HEK293T (cell line): ENCODE results near the gene IGIP.

ENCODE experiments used
- CTCF ChIA-PET: fragments of 350-600 bp; formaldehyde crosslinking; extraction: SDS; loops from one replicate; lab custom pipeline; 2021; ENCODE audit warnings: antibody characterized with exemption, inconsistent platforms; lab: Yijun Ruan, JAX
- POLR2A ChIA-PET: fragments of 350-600 bp; formaldehyde crosslinking; extraction: SDS; loops from one replicate; lab custom pipeline; 2020; ENCODE audit warnings: antibody characterized with exemption, inconsistent platforms; lab: Yijun Ruan, JAX
- DNase-seq: peaks from one replicate; pipeline ENCODE4 v3.0.0; 2012; ENCODE audit warnings: mixed read lengths; ENCODE audit errors: extremely low spot score
- ARNT ChIP-seq: fragments of 450-650 bp; IDR thresholded peaks from 2 replicates; pipeline ENCODE4 v1.6.1; 2017; ENCODE audit warnings: mild to moderate bottlenecking
- BHLHE40 ChIP-seq: fragments of 450-650 bp; IDR thresholded peaks from 2 replicates; pipeline ENCODE4 v1.6.1; 2016; ENCODE audit warnings: mild to moderate bottlenecking, moderate library complexity, borderline replicate concordance
- CTBP1 ChIP-seq: fragments of 450-650 bp; IDR thresholded peaks from 2 replicates; pipeline ENCODE4 v1.6.1; 2016; ENCODE audit warnings: borderline replicate concordance
- ELF4 ChIP-seq: fragments of 450-650 bp; IDR thresholded peaks from 2 replicates; pipeline ENCODE4 v1.6.1; 2017; ENCODE audit warnings: antibody characterized with exemption
- FOXA1 ChIP-seq: fragments of 450-650 bp; IDR thresholded peaks from 2 replicates; pipeline ENCODE4 v1.6.1; 2016; ENCODE audit warnings: mild to moderate bottlenecking
- FOXK2 ChIP-seq: fragments of 450-650 bp; IDR thresholded peaks from 2 replicates; pipeline ENCODE4 v1.6.1; 2016; ENCODE audit warnings: mild to moderate bottlenecking
- FOXM1 ChIP-seq: fragments of 450-650 bp; IDR thresholded peaks from 2 replicates; pipeline ENCODE4 v1.6.1; 2017; ENCODE audit warnings: mild to moderate bottlenecking, borderline replicate concordance
- HDGF ChIP-seq: fragments of 450-650 bp; IDR thresholded peaks from 2 replicates; pipeline ENCODE4 v1.6.1; 2017; ENCODE audit warnings: antibody characterized with exemption, borderline replicate concordance
- L3MBTL2 ChIP-seq: fragments of 450-650 bp; conservative IDR thresholded peaks from 2 replicates; pipeline ENCODE4 v1.6.1; 2016; ENCODE audit warnings: mild to moderate bottlenecking
- LEF1 ChIP-seq: fragments of 450-650 bp; IDR thresholded peaks from 2 replicates; pipeline ENCODE4 v1.6.1; 2017; ENCODE audit warnings: mild to moderate bottlenecking, borderline replicate concordance
- NFRKB ChIP-seq: fragments of 450-650 bp; IDR thresholded peaks from 2 replicates; pipeline ENCODE4 v1.6.1; 2016; ENCODE audit warnings: mild to moderate bottlenecking, moderate library complexity
- SP1 ChIP-seq: fragments of 450-650 bp; IDR thresholded peaks from 2 replicates; pipeline ENCODE4 v1.6.1; 2017
- SUZ12 ChIP-seq: fragments of 450-650 bp; IDR thresholded peaks from 2 replicates; pipeline ENCODE4 v1.6.1; 2016; ENCODE audit warnings: mild to moderate bottlenecking
- TARDBP ChIP-seq: fragments of 450-650 bp; IDR thresholded peaks from 2 replicates; pipeline ENCODE4 v1.6.1; 2016
- ZNF384 ChIP-seq: fragments of 450-650 bp; IDR thresholded peaks from 2 replicates; pipeline ENCODE4 v1.6.1; 2016
- TF ChIP-seq, protein P1 (sequence below): fragments of 450-650 bp; IDR thresholded peaks from 2 replicates; pipeline ENCODE4 v1.6.1; 2016

Gene IGIP

DNA sequence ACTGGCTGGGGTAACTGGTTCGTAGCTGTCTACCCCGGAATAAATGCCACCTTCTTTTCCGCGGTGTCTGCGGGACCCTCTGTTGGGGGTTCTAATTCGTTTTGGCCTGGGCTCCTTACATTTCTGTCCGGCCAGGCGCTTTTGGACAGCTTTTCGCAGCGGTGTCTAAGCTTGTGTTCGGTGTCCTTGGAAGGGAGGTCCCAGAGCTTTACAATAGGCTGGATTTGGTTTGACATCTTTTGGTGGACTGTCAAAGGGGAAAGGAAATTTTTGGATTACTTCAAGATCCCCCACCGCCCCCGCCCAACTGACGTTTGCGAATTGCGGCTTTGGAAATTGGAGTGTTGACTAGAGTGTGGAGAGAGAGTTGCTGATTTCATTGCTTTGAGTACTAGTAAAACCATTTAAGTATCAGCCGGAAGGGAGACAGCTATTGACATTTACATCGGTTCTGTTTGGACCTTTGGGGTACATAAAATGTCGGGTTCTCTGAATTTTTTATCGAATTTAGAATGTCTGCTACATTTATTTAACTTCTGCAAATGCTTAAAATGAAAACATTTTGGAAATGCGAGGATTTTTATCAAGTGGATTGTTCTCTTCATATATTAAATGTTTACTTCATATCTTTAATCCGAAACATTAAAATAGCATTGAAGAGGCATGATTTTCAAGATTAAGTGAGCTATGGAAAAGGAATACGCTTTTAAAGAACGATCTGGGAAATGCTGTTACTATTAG is 16.5 kb upstream of the IGIP start:
- POLR2A ChIA-PET, result interaction anchor here (0.5 to 3.7 kb wide), 7 partner anchors 7 to 101 kb away, joined by 3 to 20 read pairs (median 3); no protein-coding TSS in a partner anchor
- DNase-seq, result no peak
- CTCF ChIA-PET, result interaction anchor here (0.6 to 1.4 kb wide), 3 partner anchors 35 to 646 kb away, joined by 3 to 4 read pairs (median 3); no protein-coding TSS in a partner anchor

DNA sequence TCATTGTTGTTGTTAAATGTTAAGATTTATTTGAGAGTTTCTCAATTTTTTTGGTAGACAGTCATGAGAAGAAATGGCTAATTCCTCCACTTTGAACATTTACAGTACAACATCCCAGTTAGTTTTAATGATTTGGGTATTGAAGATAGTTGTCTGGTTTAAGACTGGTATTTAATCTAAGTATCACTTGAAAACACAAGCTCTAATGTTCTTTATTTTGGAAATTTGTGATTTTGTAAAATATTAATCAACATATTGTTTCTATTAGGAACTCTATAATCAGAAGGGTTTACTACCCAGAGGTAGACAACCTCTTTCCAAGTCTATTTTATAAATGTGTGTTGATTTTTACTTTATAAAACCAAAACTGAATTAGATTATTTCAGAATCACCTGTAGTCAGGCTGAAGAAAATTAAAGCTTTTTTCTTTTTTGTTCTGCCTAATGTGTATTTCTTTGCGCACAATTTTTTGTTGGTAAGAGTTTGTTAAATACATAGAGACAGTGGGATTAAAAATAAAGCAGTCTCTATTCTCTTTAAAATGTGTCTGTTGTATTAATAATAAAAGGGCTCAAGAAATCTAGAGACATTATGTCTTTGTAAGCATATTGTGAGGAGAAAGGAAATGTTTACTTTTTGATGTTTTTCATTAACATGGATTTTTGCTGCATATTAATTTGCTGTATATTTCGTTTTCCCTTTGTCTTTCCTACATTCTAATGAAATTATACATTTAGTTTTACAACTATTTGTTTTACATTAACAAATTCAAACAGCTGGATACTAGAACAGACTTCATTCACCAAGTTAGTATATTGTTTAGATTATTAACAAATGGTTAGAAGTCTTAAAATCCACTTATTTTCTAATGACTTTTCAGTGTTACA is 15.7 kb upstream of the IGIP start:
- CTCF ChIA-PET, result interaction anchor here (0.6 to 1.4 kb wide), 3 partner anchors 34 to 645 kb away, joined by 3 to 4 read pairs (median 3); no protein-coding TSS in a partner anchor
- TF ChIP-seq FOXM1 (no peak), FOXK2 (no peak), ZNF384 (no peak), SUZ12 (no peak), ARNT (no peak), ELF4 (no peak), NFRKB (no peak), HDGF (no peak), TARDBP (no peak), CTBP1 (no peak), LEF1 (no peak), L3MBTL2 (no peak), BHLHE40 (no peak), FOXA1 (no peak), SP1 (no peak)
- TF ChIP-seq, protein P1, sequence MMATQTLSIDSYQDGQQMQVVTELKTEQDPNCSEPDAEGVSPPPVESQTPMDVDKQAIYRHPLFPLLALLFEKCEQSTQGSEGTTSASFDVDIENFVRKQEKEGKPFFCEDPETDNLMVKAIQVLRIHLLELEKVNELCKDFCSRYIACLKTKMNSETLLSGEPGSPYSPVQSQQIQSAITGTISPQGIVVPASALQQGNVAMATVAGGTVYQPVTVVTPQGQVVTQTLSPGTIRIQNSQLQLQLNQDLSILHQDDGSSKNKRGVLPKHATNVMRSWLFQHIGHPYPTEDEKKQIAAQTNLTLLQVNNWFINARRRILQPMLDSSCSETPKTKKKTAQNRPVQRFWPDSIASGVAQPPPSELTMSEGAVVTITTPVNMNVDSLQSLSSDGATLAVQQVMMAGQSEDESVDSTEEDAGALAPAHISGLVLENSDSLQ, result no peak
- POLR2A ChIA-PET, result interaction anchor here (1.0 kb wide), 1 partner anchor 47 kb away, joined by 3 read pairs; no protein-coding TSS in a partner anchor
- DNase-seq, result no peak

More for the DNA sequence above, 16.5 kb upstream of the IGIP start:
- TF ChIP-seq, protein P1, result no peak
- TF ChIP-seq ZNF384 (no peak), ARNT (no peak)

GRCh38 chr5:140110646-140110957 is 15.1 kb upstream of the IGIP start:
- DNase-seq, result no peak
- TF ChIP-seq ELF4, result no peak
- CTCF ChIA-PET, result no interaction called here
- POLR2A ChIA-PET, result no interaction called here

GRCh38 chr5:140111011-140111858 is 14.5 kb upstream of the IGIP start:
- TF ChIP-seq SP1, result no peak
- TF ChIP-seq ELF4, result no peak
- TF ChIP-seq NFRKB, result no peak
- no peak for TF ChIP-seq ARNT
- no peak for TF ChIP-seq SUZ12
- no peak for TF ChIP-seq FOXA1
- TF ChIP-seq BHLHE40, result no peak
- TF ChIP-seq LEF1, result no peak
- TF ChIP-seq TARDBP, result no peak
- TF ChIP-seq FOXM1, result no peak
- ChIA-PET POLR2A (interaction anchor here (3.8 kb wide), 1 partner anchor 11 kb away, joined by 22 read pairs; no protein-coding TSS in a partner anchor), CTCF (interaction anchor here (0.8 to 1.0 kb wide), 2 partner anchors 36 to 38 kb away, joined by 3 to 4 read pairs; no protein-coding TSS in a partner anchor)
- DNase-seq, result no peak

DNA sequence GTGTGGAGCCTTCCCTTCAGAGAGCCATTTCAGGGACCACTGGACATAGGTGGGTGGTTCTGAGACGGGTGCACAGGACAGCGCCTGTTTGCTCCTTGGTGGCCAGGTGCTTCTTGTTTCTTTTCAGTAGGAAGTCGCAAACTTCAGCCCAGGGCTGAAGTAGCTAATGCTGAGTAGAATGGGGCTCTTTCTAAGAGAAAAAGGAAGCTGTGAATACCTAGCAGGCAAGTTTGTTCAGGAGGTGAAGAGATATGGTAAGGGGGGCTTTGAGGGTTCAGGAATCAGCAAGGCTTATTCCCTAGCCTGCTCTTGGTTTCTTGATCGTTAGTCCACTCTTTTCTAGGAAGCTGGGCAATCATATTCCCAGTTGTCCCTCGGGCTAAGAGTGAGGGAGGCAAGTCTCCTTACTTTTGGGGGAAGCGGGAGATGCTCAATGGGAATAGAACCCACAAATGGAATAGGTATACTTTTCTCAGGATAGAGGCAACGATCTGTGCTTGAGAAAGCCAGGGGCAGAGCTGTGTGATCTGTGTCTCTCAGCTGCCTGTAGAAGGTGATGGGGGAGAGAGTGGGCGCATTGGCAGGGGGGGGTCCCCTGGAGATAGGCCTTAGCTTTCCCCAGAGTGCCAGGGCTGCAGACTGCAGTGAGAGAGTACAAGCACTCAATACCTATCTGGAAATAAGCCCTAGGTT is 13.7 kb upstream of the IGIP start:
- CTCF ChIA-PET, result interaction anchor here (0.5 to 1.6 kb wide), 7 partner anchors 10 to 442 kb away, joined by 3 to 8 read pairs (median 3); partner anchors contain the start of gene NRG2
- POLR2A ChIA-PET, result interaction anchor here (1.1 to 3.8 kb wide), 3 partner anchors 11 to 63 kb away, joined by 4 to 22 read pairs (median 7); partner anchors contain the start of gene CYSTM1
- DNase-seq, result no peak
- no peak for TF ChIP-seq SP1
- no peak for TF ChIP-seq FOXA1
- no peak for TF ChIP-seq FOXK2
- no peak for TF ChIP-seq L3MBTL2
- TF ChIP-seq HDGF, result no peak
- no peak for TF ChIP-seq CTBP1
- TF ChIP-seq FOXM1, result no peak
- no peak for TF ChIP-seq TARDBP
- TF ChIP-seq NFRKB, result no peak
- TF ChIP-seq LEF1, result no peak
- no peak for TF ChIP-seq ARNT
- TF ChIP-seq, protein P1, result no peak
- TF ChIP-seq SUZ12, result no peak
